HG03066 (cell line): ENCODE data around the gene CCDC3.
"Not testable (repeated sequence)": the region's sequence is repeated elsewhere in the genome, so short reads cannot be mapped to it uniquely, and the experiment has no call there.

Experiments
- ATAC-seq: cut with Tn5 transposase; IDR thresholded peaks from one replicate; pipeline ENCODE4 v1.9.1; 2021; ENCODE audit warnings: low read depth; ENCODE audit not compliant: unreplicated experiment

Gene CCDC3

GRCh38 chr10:13001887-13002212 lies 337 bp upstream of the CCDC3 start:
- no peak for ATAC-seq

GRCh38 chr10:13000431-13000830 lies 1.1 kb downstream of the CCDC3 start:
- no peak for ATAC-seq

GRCh38 chr10:12999849-13000248 lies 1.7 kb downstream of the CCDC3 start:
- ATAC-seq = no peak

GRCh38 chr10:12995425-12995861 lies 6.1 kb downstream of the CCDC3 start:
- ATAC-seq = no peak

GRCh38 chr10:12993595-12993994 lies 7.9 kb downstream of the CCDC3 start:
- ATAC-seq = no peak

- ATAC-seq = no peak
These were observed 16.2 kb downstream of the CCDC3 start for GRCh38 chr10:12985347-12985746.

- no peak for ATAC-seq
These were observed 17.3 kb downstream of the CCDC3 start for GRCh38 chr10:12984165-12984747.

- ATAC-seq = not testable (repeated sequence)
These were observed 17.9 kb downstream of the CCDC3 start for GRCh38 chr10:12983568-12983967.

- ATAC-seq = no peak
These were observed 19.9 kb downstream of the CCDC3 start for GRCh38 chr10:12981570-12981969.

- ATAC-seq = no peak
These were observed 20.7 kb downstream of the CCDC3 start for GRCh38 chr10:12980713-12981306.

- no peak for ATAC-seq
These were observed 21.3 kb downstream of the CCDC3 start for GRCh38 chr10:12980102-12980661.

- ATAC-seq = no peak
These were observed 22.6 kb downstream of the CCDC3 start for GRCh38 chr10:12978891-12979290.

GRCh38 chr10:12975906-12976305 lies 25.6 kb downstream of the CCDC3 start:
- ATAC-seq = no peak

GRCh38 chr10:12975266-12975665 lies 26.2 kb downstream of the CCDC3 start:
- ATAC-seq = no peak

GRCh38 chr10:12974491-12975199 lies 26.9 kb downstream of the CCDC3 start:
- no peak for ATAC-seq

GRCh38 chr10:12974078-12974477 lies 27.4 kb downstream of the CCDC3 start:
- no peak for ATAC-seq

GRCh38 chr10:12973149-12973718 lies 28.3 kb downstream of the CCDC3 start:
- no peak for ATAC-seq

- no peak for ATAC-seq
These were observed 29.4 kb downstream of the CCDC3 start for GRCh38 chr10:12972146-12972545.

GRCh38 chr10:12971001-12971788 lies 30.3 kb downstream of the CCDC3 start:
- no peak for ATAC-seq

- no peak for ATAC-seq
These were observed 31.6 kb downstream of the CCDC3 start for GRCh38 chr10:12969951-12970350.

GRCh38 chr10:12966067-12966466 lies 35.4 kb downstream of the CCDC3 start:
- ATAC-seq = no peak
